Measurements from ENCODE around the gene RB1. TPM values are rescaled to one million over a fixed set of nuclear protein-coding genes. Genes with fewer than 3 reads are reported as not detected.
"Not testable (repeated sequence)": the region's sequence is repeated elsewhere in the genome, so short reads cannot be mapped to it uniquely, and the experiment has no call there.

RB1 gene
- total RNA-seq, 2 experiments from 2014 or later, result 33.5 to 84.4 TPM

DNA sequence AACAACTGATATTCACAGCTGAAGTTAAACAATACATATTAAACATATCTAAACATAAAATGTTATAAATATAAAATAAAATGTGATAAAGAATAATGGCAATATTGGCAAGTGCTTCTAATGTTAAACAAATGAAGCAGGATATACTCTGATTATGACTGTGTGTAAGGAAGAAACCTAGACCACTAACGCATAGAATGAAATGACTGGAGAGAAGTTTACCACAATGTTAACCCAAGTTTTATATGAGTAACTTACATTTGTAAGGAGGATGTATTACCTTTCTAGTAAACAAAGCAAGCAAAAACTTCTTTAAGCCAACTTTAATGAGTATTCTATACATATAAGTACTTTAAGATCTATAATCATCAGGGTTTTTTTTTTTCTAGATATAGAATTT lies 43.0 kb downstream of the RB1 start:
- Histone ChIP-seq H2AFZ (ENCODE audit: low read length) (no peak overlapping the region), H4K20me1 (ENCODE audit: insufficient read depth, low read length) (no peaks in the 10 kb centered on the region), H3K36me3 (ENCODE audit: insufficient read depth, low read length) (peaks cover 92% of the 10 kb centered on the region), H3K79me2 (ENCODE audit: insufficient read depth, low read depth, low read length) (peaks cover 18% of the 10 kb centered on the region; the same call in 1 of the 2 replicates), H3K4me3 (ENCODE audit: low read depth, low read length, poor library complexity, severe bottlenecking) (no peak overlapping the region), H3K9me2 (ENCODE audit: insufficient read depth, low read length) (no peaks in the 10 kb centered on the region; the same call in 1 of the 2 replicates), H3K4me2 (ENCODE audit: low read length) (no peak overlapping the region), H3K9me3 (ENCODE audit: low read length) (peaks cover 6% of the 10 kb centered on the region; the same call in 1 of the 2 replicates), H3K4me1 (ENCODE audit: insufficient read depth, low read length, poor library complexity, severe bottlenecking) (no peaks in the 10 kb centered on the region), H3K27ac (ENCODE audit: low read depth, low read length, poor library complexity, severe bottlenecking) (no peak overlapping the region)
- no peak for DNase-seq (ENCODE audit: low spot score)
- intact Hi-C loops (cut with micrococcal nuclease; ENCODE audit: unreplicated experiment), result no loop called here
- BruUV-seq (replicated peaks), result no TSS peak
- CTCF ChIA-PET (ENCODE audit: unreplicated experiment), result no interaction called here
- no peak for TF ChIP-seq EZH2phosphoT487 (IDR thresholded peaks at IDR 0.05; ENCODE audit: borderline replicate concordance, low read depth, low read length)
- POLR2A ChIA-PET, result interaction anchor here (0.6 to 0.9 kb wide), 2 partner anchors 51 to 62 kb away, joined by 3 to 4 read pairs; no protein-coding TSS in a partner anchor

DNA sequence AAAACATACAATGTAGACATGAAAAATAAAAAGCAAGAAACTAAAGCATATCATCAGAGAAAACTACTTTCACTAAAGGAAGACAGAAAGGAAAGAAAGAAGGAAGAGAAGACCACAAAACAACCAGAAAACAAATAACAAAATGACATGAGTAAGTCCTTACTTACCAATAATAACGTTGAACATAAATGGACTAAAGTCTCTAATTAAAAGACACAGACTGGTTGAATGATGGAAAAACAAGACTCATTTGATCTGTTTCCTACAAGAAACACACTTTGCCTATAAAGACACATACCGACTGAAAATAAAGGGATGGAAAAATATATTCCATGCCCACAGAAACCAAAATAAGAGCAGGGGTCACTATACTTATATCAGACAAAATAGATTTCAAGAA lies 46.0 kb downstream of the RB1 start:
- peaks cover 98% of the 10 kb centered on the region for H3K36me3 ChIP-seq (ENCODE audit: insufficient read depth, low read length)
- no peak for TF ChIP-seq EZH2phosphoT487 (IDR thresholded peaks at IDR 0.05; ENCODE audit: borderline replicate concordance, low read depth, low read length)
- TF ChIP-seq, protein P1, sequence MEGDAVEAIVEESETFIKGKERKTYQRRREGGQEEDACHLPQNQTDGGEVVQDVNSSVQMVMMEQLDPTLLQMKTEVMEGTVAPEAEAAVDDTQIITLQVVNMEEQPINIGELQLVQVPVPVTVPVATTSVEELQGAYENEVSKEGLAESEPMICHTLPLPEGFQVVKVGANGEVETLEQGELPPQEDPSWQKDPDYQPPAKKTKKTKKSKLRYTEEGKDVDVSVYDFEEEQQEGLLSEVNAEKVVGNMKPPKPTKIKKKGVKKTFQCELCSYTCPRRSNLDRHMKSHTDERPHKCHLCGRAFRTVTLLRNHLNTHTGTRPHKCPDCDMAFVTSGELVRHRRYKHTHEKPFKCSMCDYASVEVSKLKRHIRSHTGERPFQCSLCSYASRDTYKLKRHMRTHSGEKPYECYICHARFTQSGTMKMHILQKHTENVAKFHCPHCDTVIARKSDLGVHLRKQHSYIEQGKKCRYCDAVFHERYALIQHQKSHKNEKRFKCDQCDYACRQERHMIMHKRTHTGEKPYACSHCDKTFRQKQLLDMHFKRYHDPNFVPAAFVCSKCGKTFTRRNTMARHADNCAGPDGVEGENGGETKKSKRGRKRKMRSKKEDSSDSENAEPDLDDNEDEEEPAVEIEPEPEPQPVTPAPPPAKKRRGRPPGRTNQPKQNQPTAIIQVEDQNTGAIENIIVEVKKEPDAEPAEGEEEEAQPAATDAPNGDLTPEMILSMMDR (conservative IDR thresholded peaks at IDR 0.05; ENCODE audit: low read length), result no peak

DNA sequence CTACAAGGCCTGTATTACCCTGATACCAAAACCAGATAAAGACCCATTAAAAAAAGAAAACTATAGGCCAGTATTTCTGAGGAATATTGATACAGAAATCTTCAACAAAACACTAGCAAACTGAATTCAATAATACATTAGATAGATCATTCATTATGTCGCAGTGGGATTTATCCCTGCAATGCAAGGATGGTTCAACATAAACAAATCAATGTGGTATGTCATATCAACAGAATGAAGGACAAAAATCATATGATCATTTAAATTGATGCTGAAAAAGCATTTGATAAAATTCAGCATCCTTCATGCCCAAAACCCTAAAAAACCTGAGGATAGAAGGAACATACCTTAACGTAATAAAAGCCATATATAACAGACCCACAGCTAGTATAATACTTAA lies 50.0 kb downstream of the RB1 start:
- H3K27ac ChIP-seq (ENCODE audit: low read depth, low read length, poor library complexity, severe bottlenecking), result no peak overlapping the region
- POLR2A ChIA-PET, result no interaction called here

More for the DNA sequence above, 46.0 kb downstream of the RB1 start:
- Histone ChIP-seq H4K20me1 (ENCODE audit: insufficient read depth, low read length) (no peaks in the 10 kb centered on the region), H3K79me2 (ENCODE audit: insufficient read depth, low read depth, low read length) (no peaks in the 10 kb centered on the region), H3K4me2 (ENCODE audit: low read length) (no peak overlapping the region), H2AFZ (ENCODE audit: low read length) (no peak overlapping the region), H3K9me3 (ENCODE audit: low read length) (peaks cover 32% of the 10 kb centered on the region), H3K4me1 (ENCODE audit: insufficient read depth, low read length, poor library complexity, severe bottlenecking) (no peaks in the 10 kb centered on the region), H3K4me3 (ENCODE audit: low read depth, low read length, poor library complexity, severe bottlenecking) (no peak overlapping the region), H3K27ac (ENCODE audit: low read depth, low read length, poor library complexity, severe bottlenecking) (no peak overlapping the region), H3K9me2 (ENCODE audit: insufficient read depth, low read length) (no peaks in the 10 kb centered on the region)
- no TSS peak for BruUV-seq (replicated peaks)
- POLR2A ChIA-PET, result no interaction called here
- CTCF ChIA-PET (ENCODE audit: unreplicated experiment), result no interaction called here
- intact Hi-C loops (cut with micrococcal nuclease; ENCODE audit: unreplicated experiment), result no loop called here
- no peak for DNase-seq (ENCODE audit: low spot score)

DNA sequence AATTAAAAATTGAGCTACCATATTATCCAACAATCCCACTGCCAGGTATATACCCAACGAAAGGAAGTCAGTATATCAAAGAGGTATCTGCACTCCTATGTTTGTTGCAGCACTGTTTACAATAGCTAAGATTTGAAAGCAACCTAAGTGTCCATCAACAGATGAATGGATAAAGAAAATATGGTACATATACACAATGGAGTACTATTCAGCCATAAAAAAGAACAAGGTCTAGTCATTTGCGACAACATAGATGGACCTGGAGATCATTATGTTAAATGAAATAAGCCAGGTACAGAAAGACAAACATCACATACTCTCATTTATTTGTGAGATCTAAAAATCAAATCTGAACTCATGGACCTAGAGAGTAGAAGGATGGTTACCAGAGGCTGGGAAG lies 52.0 kb downstream of the RB1 start:
- intact Hi-C loops (cut with micrococcal nuclease; ENCODE audit: unreplicated experiment); H2AFZ ChIP-seq (ENCODE audit: low read length); H4K20me1 ChIP-seq (ENCODE audit: insufficient read depth, low read length); H3K9me2 ChIP-seq (ENCODE audit: insufficient read depth, low read length); POLR2A ChIA-PET; H3K79me2 ChIP-seq (ENCODE audit: insufficient read depth, low read depth, low read length); H3K4me3 ChIP-seq (ENCODE audit: low read depth, low read length, poor library complexity, severe bottlenecking); H3K4me2 ChIP-seq (ENCODE audit: low read length); H3K27ac ChIP-seq (ENCODE audit: low read depth, low read length, poor library complexity, severe bottlenecking); DNase-seq (ENCODE audit: low spot score); BruUV-seq (replicated peaks); H3K4me1 ChIP-seq (ENCODE audit: insufficient read depth, low read length, poor library complexity, severe bottlenecking); CTCF ChIA-PET (ENCODE audit: unreplicated experiment): not testable (repeated sequence)
- peaks cover 70% of the 10 kb centered on the region for H3K36me3 ChIP-seq (ENCODE audit: insufficient read depth, low read length)
- peaks cover 37% of the 10 kb centered on the region for H3K9me3 ChIP-seq (ENCODE audit: low read length)

More for the DNA sequence above, 50.0 kb downstream of the RB1 start:
- intact Hi-C loops (cut with micrococcal nuclease; ENCODE audit: unreplicated experiment), result no loop called here
- no peak for DNase-seq (ENCODE audit: low spot score)
- no TSS peak for BruUV-seq (replicated peaks)
- Histone ChIP-seq H3K36me3 (ENCODE audit: insufficient read depth, low read length) (peaks cover 77% of the 10 kb centered on the region), H2AFZ (ENCODE audit: low read length) (no peak overlapping the region), H3K9me3 (ENCODE audit: low read length) (peaks cover 39% of the 10 kb centered on the region), H3K4me1 (ENCODE audit: insufficient read depth, low read length, poor library complexity, severe bottlenecking) (no peaks in the 10 kb centered on the region), H3K9me2 (ENCODE audit: insufficient read depth, low read length) (no peaks in the 10 kb centered on the region), H3K4me3 (ENCODE audit: low read depth, low read length, poor library complexity, severe bottlenecking) (no peak overlapping the region), H4K20me1 (ENCODE audit: insufficient read depth, low read length) (no peaks in the 10 kb centered on the region), H3K4me2 (ENCODE audit: low read length) (no peak overlapping the region), H3K79me2 (ENCODE audit: insufficient read depth, low read depth, low read length) (no peaks in the 10 kb centered on the region)
- TF ChIP-seq EZH2phosphoT487 (IDR thresholded peaks at IDR 0.05; ENCODE audit: borderline replicate concordance, low read depth, low read length), result no peak
- TF ChIP-seq, protein P1 (conservative IDR thresholded peaks at IDR 0.05; ENCODE audit: low read length), result no peak
- CTCF ChIA-PET (ENCODE audit: unreplicated experiment), result no interaction called here

All from OCI-LY7 (cell line).